Measurements from ENCODE around the gene LRP5. TPM values are rescaled to one million over a fixed set of nuclear protein-coding genes. Genes with fewer than 3 reads are reported as not detected.

The LRP5 gene
- total RNA-seq, 2 experiments from 2014 or later: 10.5 to 15.3 TPM

DNA sequence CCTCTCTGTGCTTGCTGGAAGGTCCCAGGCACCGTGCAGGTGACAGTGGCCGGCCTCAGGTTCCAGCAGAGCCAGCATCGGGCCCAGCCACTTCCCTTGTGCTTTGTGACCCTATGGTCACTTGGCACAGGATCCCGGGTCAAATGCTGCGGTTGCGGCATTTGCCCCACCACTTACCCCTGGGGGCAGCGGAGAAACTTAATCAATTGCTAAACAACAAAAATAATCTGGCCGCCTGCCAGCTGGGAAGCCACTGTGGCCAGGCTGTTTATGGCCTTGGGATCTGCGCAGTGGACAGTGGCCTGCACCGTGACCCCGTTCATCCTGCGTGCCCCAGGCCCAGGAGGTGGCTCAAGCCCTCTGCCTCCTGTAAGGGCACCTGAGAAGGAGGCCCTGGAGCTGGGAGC lies 65.0 kb downstream of the LRP5 start:
- TF ChIP-seq, protein P1, sequence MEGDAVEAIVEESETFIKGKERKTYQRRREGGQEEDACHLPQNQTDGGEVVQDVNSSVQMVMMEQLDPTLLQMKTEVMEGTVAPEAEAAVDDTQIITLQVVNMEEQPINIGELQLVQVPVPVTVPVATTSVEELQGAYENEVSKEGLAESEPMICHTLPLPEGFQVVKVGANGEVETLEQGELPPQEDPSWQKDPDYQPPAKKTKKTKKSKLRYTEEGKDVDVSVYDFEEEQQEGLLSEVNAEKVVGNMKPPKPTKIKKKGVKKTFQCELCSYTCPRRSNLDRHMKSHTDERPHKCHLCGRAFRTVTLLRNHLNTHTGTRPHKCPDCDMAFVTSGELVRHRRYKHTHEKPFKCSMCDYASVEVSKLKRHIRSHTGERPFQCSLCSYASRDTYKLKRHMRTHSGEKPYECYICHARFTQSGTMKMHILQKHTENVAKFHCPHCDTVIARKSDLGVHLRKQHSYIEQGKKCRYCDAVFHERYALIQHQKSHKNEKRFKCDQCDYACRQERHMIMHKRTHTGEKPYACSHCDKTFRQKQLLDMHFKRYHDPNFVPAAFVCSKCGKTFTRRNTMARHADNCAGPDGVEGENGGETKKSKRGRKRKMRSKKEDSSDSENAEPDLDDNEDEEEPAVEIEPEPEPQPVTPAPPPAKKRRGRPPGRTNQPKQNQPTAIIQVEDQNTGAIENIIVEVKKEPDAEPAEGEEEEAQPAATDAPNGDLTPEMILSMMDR (IDR thresholded peaks at IDR 0.05): no peak
- Mint-ChIP-seq H3K9me3 (no peaks in the 10 kb centered on the region), H3K4me3 (no peak overlapping the region), H3K4me1 (ENCODE audit: low read depth) (peaks cover 15% of the 10 kb centered on the region), H3K27ac (no peak overlapping the region), H3K36me3 (ENCODE audit: low read depth) (no peaks in the 10 kb centered on the region), H3K27me3 (peaks cover 2% of the 10 kb centered on the region)
- ATAC-seq (no peak), DNase-seq (no peak)
- intact Hi-C loops (cut with micrococcal nuclease): no loop called here
- POLR2A ChIA-PET: no interaction called here
- CTCF ChIA-PET: no interaction called here

DNA sequence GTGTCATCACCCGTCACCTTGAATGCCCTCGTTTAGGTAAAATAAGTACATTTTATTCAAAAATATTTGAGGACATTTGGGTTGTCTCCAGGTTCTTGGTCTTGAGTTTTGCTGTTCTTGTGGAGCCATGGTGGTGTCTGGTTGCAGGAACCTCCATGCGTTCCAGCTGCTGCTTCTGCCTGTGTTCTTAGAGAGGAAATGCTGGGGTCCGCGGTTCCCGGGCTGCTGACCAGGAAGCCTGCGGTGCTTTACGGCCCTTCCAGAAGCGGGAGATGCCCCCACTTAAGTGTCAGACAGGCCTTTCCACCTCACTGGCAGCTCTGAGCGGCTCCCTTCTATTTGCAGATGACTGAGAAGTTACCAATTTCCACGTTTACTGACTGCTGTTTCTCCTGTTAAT lies 66.8 kb downstream of the LRP5 start:
- DNase-seq (no peak), ATAC-seq (no peak)
- Mint-ChIP-seq H3K36me3 (ENCODE audit: low read depth) (no peaks in the 10 kb centered on the region), H3K9me3 (no peaks in the 10 kb centered on the region), H3K4me1 (ENCODE audit: low read depth) (peaks cover 15% of the 10 kb centered on the region), H3K27me3 (peaks cover 2% of the 10 kb centered on the region), H3K27ac (no peak overlapping the region), H3K4me3 (no peak overlapping the region)
- POLR2A ChIA-PET: no interaction called here
- CTCF ChIA-PET: no interaction called here
- intact Hi-C loops (cut with micrococcal nuclease): no loop called here
- TF ChIP-seq, protein P1 (IDR thresholded peaks at IDR 0.05): no peak

DNA sequence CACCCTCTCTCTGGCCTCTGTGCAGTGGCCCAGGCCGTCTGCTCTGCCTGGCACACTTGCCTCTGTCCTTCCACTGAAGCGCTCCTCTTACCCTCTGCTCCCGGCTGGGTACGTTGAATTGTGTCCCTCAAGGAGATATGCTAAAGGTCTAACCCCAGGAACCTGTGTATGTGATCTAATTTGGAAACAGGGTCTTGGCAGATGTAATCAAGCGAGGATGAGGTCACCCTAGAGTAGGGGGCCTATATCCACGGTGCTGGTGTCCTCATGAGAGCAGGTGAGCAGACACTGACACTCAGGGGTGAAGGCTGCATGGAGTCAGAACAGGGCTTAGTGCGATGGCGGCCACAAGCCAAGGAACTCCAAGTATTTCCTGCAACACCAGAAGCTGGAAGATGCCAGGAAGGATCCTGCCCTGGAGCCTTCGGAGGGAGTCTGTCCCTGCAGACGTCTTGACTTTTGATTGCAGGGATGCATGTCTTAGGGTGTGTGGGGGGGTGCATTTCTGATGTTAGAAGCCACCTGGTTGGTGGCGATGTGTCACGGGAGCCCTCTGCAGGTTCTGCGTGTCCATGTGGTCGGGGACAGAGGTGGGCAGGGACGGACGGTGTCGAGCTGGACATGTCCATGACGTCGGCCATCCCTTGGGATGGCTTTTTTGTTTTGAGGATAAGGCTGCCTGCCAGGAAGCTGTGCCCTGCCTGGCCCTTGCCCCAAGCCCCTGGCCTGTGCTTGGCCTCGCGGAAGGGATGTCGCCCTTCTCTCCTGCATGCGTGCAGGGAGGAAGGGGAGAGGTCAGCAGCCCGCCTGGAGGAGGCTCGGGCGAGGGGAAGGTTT lies 68.6 kb downstream of the LRP5 start:
- Mint-ChIP-seq H3K4me1 (ENCODE audit: low read depth) (peaks cover 15% of the 10 kb centered on the region), H3K9me3 (no peaks in the 10 kb centered on the region), H3K4me3 (no peak overlapping the region), H3K27me3 (peaks cover 2% of the 10 kb centered on the region), H3K36me3 (ENCODE audit: low read depth) (no peaks in the 10 kb centered on the region), H3K27ac (no peak overlapping the region)
- no peak for ATAC-seq
- ChIA-PET CTCF (interaction anchor here (0.8 kb wide), 1 partner anchor 10 kb away, joined by 3 read pairs; no protein-coding TSS in a partner anchor), POLR2A (no interaction called here)
- intact Hi-C loops (cut with micrococcal nuclease): loop anchor here (10.0 kb wide), 1 partner anchor 66 kb away; the partner anchor contains the start of gene LRP5
- DNase-seq: no peak
- TF ChIP-seq, protein P1 (IDR thresholded peaks at IDR 0.05): no peak

DNA sequence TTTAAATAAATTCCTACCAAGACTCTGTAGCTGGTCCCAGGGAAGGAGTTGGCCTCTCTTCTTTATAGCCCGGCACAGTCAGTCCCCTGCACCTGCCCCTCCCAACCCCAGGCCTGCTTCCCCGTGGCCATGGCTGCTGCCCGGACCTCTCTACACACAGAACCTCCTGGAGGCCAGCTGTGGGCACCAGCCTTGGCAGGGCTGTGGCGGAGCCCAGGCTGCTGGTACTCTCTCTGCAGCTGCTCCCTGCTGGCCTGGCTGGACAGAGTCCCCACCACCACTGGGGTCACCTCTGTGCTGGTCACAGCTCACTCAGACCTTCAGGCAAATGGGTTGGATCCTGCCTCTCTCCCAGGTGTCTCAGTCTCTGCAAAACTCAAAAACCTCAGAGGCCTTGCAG lies 69.3 kb downstream of the LRP5 start:
- DNase-seq: no peak
- ChIA-PET CTCF (interaction anchor here (0.8 to 2.3 kb wide), 3 partner anchors 9 to 85 kb away, joined by 3 to 10 read pairs (median 3); no protein-coding TSS in a partner anchor), POLR2A (no interaction called here)
- no peak for ATAC-seq
- no peaks in the 10 kb centered on the region for H3K9me3 Mint-ChIP-seq
- H3K27me3 Mint-ChIP-seq: peaks cover 2% of the 10 kb centered on the region
- no peaks in the 10 kb centered on the region for H3K36me3 Mint-ChIP-seq (ENCODE audit: low read depth)
- no peak overlapping the region for H3K27ac Mint-ChIP-seq
- TF ChIP-seq, protein P1 (IDR thresholded peaks at IDR 0.05): no peak
- H3K4me1 Mint-ChIP-seq (ENCODE audit: low read depth): peaks cover 15% of the 10 kb centered on the region
- no peak overlapping the region for H3K4me3 Mint-ChIP-seq
- intact Hi-C loops (cut with micrococcal nuclease): loop anchor here (10.0 kb wide), 1 partner anchor 67 kb away; the partner anchor contains the start of gene LRP5
